ENCODE results near the gene SCYL1.
A peak's percentile ranks its signal among the peaks of the same experiment; 100 is the strongest.

Gene SCYL1

DNA sequence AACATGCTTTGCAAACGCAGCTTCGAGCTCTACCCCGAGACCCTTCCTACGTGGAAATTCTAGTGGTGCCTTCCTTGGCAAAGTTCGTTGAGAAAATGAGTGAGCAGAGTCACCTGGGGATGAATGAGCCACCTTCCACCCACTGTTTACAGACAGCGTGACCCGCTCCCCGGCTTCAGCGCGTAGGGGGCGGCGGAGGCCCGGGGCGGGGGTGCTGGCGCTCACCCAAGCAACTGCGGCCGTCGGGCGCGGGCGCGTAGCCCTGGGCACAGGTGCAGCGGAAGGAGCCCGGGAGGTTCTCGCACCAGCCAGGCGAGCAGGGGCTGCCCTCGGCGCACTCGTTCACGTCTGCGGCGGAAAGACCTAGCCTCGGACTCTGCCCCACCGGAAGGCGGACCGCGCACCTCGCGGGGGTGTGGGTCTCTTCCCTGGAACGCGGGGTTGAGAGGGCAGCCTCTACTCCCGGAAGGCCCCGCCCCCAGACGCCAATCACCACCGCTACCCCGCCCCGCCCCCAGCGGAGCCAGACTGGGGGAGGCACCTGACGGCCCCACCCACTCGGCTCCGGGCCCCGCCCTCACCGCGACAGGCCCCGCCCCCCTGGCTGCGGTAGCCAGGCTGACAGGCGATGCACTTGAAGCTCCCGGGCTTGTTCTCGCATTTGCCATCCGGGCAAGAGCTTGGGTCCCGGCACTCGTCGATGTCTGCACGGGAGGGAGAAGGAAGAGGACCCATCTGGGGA is 21.5 kb downstream of the SCYL1 start:
- in situ Hi-C loops (cut with MboI; ENCODE audit: low pct_unique_long_range_greater_than_20kb, low sequenced_read_pairs): no loop called here
- DNase-seq: no peak

DNA sequence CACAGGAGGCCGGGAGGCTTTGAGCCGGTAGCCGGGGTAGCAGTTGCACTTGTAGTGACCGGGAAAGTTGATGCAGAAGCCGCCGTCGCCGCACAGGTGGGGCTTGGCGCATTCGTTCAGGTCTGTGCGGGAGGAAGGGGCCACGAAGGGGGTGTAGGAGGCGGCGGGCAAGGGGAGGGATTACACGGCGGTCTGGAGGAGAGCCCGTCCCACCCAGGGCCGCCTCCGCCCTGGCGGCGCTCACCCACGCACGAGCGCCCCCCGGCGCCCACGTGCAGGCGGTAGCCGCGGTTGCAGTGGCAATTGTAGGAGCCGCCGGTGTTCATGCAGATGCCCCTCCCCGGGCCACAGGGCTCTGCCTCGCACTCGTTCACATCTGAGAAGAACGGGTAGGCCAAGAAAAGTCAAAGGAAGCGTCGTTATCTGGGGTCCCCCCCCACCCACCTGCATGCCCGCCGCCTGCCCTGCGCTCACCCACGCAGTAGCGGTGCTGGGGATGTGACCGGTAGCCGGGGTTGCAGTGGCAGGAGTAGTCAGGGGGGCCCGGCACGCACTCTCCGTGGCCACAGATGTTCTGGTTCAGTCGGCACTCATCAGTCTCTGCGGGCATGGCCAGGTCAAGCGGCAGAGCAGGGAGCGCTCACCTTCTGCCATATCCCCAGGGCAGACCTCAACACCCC is 22.7 kb downstream of the SCYL1 start:
- in situ Hi-C loops (cut with MboI; ENCODE audit: low pct_unique_long_range_greater_than_20kb, low sequenced_read_pairs): no loop called here
- DNase-seq: no peak

- in situ Hi-C loops (cut with MboI; ENCODE audit: low pct_unique_long_range_greater_than_20kb, low sequenced_read_pairs): no loop called here
Observed at GRCh38 chr11:65548395-65548794, 23.5 kb downstream of the SCYL1 start.

GRCh38 chr11:65549096-65549495 is 24.2 kb downstream of the SCYL1 start:
- in situ Hi-C loops (cut with MboI; ENCODE audit: low pct_unique_long_range_greater_than_20kb, low sequenced_read_pairs): no loop called here
- DNase-seq: no peak

More at GRCh38 chr11:65548395-65548794, 23.5 kb downstream of the SCYL1 start:
- no peak for DNase-seq

- in situ Hi-C loops (cut with MboI; ENCODE audit: low pct_unique_long_range_greater_than_20kb, low sequenced_read_pairs): no loop called here
- peak; percentile 61 for DNase-seq
Observed at GRCh38 chr11:65551572-65552387, 26.9 kb downstream of the SCYL1 start.

- DNase-seq: no peak
- in situ Hi-C loops (cut with MboI; ENCODE audit: low pct_unique_long_range_greater_than_20kb, low sequenced_read_pairs): no loop called here
Observed at GRCh38 chr11:65552388-65552951, 27.6 kb downstream of the SCYL1 start.

GRCh38 chr11:65553301-65554001 is 28.6 kb downstream of the SCYL1 start:
- in situ Hi-C loops (cut with MboI; ENCODE audit: low pct_unique_long_range_greater_than_20kb, low sequenced_read_pairs): no loop called here
- DNase-seq: no peak

DNA sequence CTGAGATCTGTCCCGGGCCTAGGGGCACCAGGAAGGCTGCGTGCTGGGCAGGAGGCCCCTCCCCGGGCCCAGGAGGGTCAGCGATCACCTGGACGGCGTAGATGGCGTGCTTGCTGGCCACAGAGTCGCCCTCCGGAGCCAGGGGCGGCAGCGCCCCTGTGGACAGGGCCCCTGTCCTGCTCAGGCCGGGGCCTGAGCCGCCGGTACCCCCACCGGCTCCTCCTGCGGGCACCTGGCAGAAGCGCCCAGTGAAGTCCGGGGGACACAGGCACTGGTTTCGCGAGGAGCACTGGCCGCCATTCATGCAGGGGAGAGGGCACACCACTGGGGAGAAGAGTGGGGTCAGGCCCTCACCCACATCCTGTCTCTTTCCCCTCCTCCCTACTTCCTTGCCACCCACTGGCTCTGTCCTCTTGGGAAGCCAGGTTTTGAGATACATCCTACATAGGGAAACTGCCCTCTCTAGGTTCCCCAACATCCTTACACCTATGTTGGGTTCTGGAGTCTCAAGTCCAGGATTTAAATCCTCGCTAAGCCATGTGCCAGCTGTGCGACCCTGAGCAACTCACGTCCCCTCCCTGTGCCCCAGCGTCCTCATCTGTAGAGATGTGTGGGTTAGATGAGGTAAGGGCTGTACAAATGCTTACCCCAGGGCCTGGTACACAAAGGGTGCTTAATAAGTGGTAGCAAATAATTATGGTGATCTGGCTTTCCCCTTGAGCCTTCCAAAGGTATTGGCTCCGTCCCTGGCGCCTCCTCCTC is 29.4 kb downstream of the SCYL1 start:
- DNase-seq: no peak
- in situ Hi-C loops (cut with MboI; ENCODE audit: low pct_unique_long_range_greater_than_20kb, low sequenced_read_pairs): no loop called here

DNA sequence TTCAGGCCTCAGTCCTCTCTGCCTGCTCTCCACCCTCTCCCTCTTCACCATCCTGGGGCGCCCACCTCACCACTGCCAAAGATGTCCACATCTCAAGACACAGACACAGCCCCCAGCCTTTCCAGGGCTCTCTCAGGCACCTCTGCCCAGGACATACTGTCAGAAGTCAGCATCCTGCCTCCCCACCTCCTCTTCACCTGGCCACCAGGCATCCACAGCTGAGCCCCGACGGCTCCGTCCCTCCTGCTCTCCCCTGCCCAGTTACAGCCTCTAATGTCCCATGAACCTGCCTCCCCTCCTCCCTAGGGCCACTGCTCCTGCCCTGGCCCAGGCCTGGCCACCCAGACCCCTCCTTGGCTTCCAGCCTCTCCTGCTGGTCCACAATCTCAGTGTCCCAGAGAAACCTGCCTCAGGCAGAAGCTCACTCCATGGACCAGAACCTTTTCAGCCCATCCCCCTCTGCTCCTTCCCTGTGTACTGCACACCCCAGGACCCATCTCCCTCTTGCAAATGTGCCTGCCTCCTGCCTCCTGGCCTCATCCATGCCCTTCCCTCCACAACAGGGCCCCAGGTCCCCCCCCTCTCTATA is 30.1 kb downstream of the SCYL1 start:
- DNase-seq: no peak
- in situ Hi-C loops (cut with MboI; ENCODE audit: low pct_unique_long_range_greater_than_20kb, low sequenced_read_pairs): no loop called here

- in situ Hi-C loops (cut with MboI; ENCODE audit: low pct_unique_long_range_greater_than_20kb, low sequenced_read_pairs): no loop called here
Observed at GRCh38 chr11:65555693-65556231, 30.9 kb downstream of the SCYL1 start.

DNA sequence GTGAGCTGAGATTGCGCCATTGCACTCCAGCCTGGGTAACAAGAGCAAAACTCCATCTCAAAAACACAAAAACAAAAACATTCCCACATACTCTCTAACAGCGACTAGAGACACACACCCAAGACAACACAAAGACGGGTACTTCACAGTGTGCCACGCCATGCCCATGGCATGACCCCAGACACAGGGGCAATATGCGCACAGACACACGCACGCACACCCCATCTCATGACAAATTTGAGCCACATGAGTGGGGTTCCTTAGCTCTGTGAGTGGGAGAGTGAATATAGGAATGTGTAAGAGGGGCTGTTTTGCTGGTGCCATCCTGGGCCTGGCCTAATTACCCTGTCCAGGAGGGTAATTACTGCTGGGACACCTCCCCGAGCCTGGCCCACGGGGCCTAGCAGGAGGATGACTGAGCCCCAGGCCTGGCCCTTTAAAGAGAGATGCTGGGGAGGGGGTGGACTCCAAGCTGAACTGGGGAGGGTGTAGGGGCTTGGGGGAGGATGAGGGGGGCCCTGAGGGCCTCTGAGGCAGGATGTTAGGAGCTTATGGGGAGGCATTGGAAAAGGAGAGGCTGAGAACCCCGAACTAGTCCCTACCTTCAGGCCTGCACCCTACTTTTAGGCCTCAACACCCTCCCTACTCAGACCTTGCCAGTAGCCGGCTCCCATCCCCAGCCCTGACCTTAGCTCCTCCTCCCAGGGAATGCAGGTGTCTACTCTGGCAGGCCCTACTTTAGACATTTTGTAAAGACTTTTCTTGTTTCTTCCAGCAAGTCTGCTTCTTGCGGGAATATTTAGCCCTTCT is 31.8 kb downstream of the SCYL1 start:
- in situ Hi-C loops (cut with MboI; ENCODE audit: low pct_unique_long_range_greater_than_20kb, low sequenced_read_pairs): no loop called here
- DNase-seq: no peak

More at GRCh38 chr11:65555693-65556231, 30.9 kb downstream of the SCYL1 start:
- DNase-seq: no peak

DNA sequence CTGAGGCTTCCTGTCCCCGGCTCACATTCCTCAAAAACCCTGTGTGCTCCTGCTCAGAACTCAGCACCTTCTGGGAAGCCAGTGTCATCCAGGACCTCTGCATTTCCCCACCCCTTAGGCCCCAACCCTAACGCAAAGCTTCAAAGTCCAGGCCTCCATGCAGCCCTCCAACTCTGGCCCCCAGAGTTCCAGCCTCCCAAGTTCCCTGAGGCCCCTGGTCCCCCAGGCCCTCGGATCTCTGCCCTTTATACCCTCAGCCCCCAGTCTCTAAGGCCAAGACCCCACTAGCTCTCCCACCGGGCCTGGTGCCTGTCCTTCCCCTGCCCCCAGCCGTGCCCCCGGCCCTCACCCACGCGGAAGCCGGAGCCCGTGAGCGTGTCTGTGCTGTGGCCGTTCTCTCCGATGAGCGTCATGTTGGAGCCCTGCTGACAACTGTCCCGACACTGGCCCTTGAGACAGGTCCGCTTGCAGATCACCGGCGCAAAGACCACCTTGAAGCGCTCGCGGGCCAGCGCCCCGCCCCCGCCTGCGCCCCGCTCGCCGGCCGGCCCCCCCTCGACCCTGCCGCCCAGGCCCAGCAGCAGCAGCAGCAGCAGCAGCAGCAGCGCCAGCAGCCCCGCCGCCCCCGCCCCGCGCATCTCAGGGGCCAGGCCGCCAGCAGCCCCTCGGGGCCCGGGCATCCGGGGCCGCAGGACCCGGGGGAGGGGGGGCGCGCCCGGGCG is 32.6 kb downstream of the SCYL1 start:
- in situ Hi-C loops (cut with MboI; ENCODE audit: low pct_unique_long_range_greater_than_20kb, low sequenced_read_pairs): no loop called here
- DNase-seq: no peak

DNA sequence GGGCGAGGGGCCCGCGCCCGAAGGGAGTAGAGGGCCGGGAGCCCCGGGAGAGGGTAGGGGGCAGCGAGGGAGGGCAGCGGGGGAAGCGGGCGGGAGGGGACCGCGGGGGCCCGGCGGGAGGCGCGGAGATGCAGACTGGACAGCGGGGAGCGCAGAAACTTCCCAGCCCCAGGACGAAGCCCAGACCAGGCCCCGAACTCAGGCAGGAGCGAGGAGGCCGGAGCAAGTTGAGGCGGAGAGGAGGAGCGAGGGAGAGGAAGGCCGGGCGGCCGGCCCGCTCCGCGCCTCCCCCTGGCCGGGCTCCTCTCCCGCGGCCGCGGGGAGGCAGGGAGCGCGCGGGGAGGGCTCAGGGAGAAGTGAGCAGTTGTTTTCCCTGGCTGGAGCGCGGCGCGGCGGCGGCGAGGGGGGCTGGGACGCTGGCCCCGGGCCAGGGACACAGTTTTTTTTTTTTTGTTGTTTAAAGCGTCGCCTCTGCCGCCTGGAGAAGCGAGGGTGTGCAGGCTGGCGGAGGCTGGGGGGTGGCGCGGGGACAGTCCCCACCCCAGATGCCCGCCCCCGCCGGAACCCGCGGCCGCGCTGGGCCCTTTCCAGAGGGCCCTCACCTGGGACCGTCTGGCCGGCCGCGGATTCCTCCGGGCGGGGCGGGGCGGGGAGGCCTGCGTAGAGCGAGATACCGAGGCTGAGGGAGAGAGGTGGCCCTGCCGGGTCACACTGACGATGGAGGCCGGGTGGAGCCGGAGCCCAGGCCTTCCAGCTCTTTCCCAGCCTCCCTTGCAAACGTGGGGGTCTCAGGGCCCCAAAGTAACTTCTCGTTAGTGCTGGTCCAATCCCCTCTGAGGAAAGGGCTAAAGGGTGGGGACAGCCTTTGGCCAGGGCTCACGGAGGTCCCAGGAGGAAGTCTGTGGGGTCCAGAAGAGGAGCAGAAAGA is 33.4 kb downstream of the SCYL1 start, which contains the start of gene LTBP3:
LTBP3 (minus strand) TSS at position 358 of the 928 bp plus-strand sequence. CDS start 400 bp downstream, outside the sequence.
- in situ Hi-C loops (cut with MboI; ENCODE audit: low pct_unique_long_range_greater_than_20kb, low sequenced_read_pairs): no loop called here
- DNase-seq: peak; percentile 83

DNA sequence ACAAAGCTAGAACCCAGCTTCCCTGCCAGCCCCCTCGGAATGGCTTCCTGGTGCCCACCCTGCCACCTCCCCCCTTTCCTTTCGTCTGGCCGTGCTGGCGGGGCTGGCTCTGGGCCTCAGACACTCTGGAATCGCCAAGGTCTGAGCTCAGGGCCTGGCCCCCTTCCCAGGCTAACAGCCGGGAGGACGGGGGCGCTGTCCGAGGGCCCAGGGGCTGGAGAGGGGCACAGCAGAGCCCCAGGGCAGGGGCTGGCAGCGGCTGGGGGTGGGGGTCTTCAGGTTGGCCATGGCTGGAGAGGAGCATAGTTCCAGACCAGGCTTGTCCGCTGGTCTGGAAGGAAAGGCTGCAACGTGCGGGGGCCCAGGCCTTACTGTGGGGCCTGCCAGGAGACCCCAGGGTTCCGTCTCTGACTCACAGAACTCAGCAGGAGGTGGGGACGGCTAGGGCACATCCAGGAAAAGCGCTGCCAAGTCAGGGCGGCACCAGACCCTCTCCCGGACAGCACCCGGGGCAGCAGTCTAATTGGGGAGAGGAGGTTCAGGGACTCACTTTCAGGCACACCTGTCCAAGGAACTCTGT is 34.1 kb downstream of the SCYL1 start:
- DNase-seq: no peak
- in situ Hi-C loops (cut with MboI; ENCODE audit: low pct_unique_long_range_greater_than_20kb, low sequenced_read_pairs): no loop called here

DNA sequence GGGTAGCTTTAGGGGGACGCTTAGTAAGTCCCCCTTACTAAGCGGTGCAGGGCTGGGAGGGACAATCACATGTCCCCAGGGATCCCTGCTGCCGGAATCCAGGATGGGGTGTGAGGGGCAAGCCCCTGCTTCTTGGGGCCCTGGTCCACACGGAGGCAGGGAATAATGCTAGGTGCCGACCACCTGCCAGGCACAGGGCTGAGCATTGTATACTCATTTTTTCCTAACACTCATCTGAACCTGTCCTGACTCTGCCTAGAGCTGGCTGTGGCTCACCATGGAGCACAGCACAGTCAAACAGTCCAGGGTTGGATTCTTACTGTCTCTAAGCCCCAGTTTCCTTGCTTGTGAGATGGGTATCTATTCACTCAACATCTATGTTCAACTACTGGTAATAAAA is 34.7 kb downstream of the SCYL1 start:
- in situ Hi-C loops (cut with MboI; ENCODE audit: low pct_unique_long_range_greater_than_20kb, low sequenced_read_pairs): no loop called here

More for the DNA sequence above, 34.7 kb downstream of the SCYL1 start:
- DNase-seq: no peak
